Gastrocnemius medialis (tissue), 4 donors: ENCODE measurements around the gene YPEL5.

Experiments used
- CTCF ChIP-seq, 5 experiments: fragments of 450-650 bp in 3 of 5; fragments of 200-600 bp in 2 of 5; sonication (generic) in 2 of 5; IDR thresholded peaks in 4 of 5; conservative IDR thresholded peaks in 1 of 5; 1 replicate in 4 of 5; 2 replicates in 1 of 5; pipeline ENCODE4 v1.5.1; 2016 to 2019; ENCODE audit warnings: antibody characterized with exemption in 5 of 5, mild to moderate bottlenecking in 3 of 5, moderate library complexity in 3 of 5
- POLR2A ChIP-seq, 2 donors: fragments of 450-650 bp; IDR thresholded peaks; one replicate each; pipeline ENCODE4 v1.6.1; 2017; ENCODE audit warnings: antibody characterized with exemption in 2 of 2, mild to moderate bottlenecking in 2 of 2, moderate library complexity in 2 of 2

GRCh38 chr2:30192314-30192713, 45.5 kb downstream of the YPEL5 start:
- TF ChIP-seq CTCF (IDR thresholded peaks at IDR 0.05 in 4 of 5, conservative IDR thresholded peaks at IDR 0.05 in 1 of 5) (no peak), POLR2A (IDR thresholded peaks at IDR 0.05) (no peak)
